HFF-Myc (cell line): ENCODE results near the gene ARPP19.

Experiments
- DNase-seq: peaks from one replicate; pipeline ENCODE4 v3.0.0-alpha.2; 2011; ENCODE audit warnings: low read depth; ENCODE audit errors: extremely low read depth
- H3K4me3 ChIP-seq: replicated peaks from 2 replicates; pipeline ENCODE4 v1.5.1; 2011; ENCODE audit warnings: low read depth, mild to moderate bottlenecking, control low read depth, low read length
- TF ChIP-seq, protein P1 (sequence below): IDR thresholded peaks from 2 replicates; pipeline ENCODE4 v1.5.1; 2012; ENCODE audit warnings: mild to moderate bottlenecking, low read depth, low read length, control low read depth; ENCODE audit errors: missing control alignments

Gene ARPP19

DNA sequence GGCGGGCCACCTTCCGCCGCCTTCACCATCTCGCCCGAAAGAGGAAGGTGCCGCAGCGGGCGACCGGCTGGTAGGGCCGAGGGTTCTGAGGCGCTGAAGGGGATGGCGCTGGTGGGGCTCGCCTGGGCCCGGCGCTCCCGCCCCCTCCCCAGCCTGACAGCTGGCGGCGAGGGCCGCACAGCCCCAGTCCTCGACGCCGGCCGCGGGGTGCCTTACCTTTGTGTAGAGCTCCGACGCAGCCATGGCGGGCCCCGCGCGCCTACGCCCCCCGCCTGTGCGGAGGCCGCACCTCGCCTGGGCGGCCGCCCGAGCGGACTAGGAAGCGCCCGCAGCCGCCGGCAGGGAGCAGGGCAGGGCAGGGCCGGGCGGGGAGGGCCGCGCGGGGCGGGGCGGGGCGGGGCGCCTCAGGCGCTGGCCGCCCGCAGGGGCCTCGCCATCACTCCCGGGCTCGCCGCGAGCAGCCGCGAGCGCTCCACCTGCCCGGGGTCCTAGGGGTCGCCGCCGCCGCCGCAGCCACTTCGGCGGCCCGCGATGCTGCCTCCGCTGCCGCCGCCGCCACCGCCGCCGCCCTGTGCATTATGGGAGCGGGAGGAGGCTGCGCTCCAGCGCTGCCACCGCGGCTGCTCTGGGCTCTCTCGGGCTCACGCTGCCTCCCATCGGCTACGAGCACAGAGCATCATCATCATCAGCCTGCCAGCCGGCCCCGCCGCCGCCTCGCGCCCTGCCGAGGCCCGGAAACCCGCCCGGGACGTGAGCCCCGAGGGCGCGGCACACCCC, 40.1 kb downstream of the ARPP19 start, which contains the start of gene MYO5A:
MYO5A (minus strand) TSS at position 317 of the 777 bp plus-strand sequence; CDS start at position 243, 74 bp downstream.
- TF ChIP-seq, protein P1, sequence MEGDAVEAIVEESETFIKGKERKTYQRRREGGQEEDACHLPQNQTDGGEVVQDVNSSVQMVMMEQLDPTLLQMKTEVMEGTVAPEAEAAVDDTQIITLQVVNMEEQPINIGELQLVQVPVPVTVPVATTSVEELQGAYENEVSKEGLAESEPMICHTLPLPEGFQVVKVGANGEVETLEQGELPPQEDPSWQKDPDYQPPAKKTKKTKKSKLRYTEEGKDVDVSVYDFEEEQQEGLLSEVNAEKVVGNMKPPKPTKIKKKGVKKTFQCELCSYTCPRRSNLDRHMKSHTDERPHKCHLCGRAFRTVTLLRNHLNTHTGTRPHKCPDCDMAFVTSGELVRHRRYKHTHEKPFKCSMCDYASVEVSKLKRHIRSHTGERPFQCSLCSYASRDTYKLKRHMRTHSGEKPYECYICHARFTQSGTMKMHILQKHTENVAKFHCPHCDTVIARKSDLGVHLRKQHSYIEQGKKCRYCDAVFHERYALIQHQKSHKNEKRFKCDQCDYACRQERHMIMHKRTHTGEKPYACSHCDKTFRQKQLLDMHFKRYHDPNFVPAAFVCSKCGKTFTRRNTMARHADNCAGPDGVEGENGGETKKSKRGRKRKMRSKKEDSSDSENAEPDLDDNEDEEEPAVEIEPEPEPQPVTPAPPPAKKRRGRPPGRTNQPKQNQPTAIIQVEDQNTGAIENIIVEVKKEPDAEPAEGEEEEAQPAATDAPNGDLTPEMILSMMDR, result no peak
- no peak for DNase-seq
- peak within 1 kb of the TSS; percentile 68 for H3K4me3 ChIP-seq

DNA sequence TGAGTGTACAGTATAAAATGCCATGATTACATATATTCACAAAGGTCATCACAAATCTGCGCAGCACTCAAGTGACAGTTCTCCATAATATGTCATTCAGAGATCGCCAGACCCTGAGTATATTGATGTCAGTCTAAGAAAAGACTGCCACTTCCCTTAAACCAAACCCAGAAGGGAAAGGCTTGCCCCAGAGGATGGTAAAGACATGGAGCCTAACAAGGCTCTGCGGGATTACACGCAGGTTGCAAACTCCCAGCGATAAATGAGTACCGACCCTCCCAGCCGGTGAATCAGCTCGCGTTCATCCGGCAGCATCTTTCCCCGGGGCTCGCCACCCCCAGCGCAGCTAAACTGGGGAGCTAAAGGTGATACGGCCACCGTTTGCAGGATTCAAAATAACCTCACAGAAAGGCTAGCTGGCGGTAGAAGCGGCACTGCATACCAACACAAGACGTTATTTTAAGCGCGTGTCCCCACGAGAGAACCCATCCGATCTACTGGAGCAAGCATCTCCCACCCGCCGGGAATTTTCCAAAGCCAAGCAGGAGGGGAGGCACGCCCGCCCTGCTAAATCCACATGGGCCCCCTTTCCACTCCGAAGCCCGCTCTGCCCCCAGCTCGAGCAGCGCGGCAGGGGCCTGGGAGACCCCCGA, 40.8 kb downstream of the ARPP19 start:
- peak overlapping the region; percentile 68 for H3K4me3 ChIP-seq
- TF ChIP-seq, protein P1, result no peak
- no peak for DNase-seq

GRCh38 chr15:52527196-52527910, 41.5 kb downstream of the ARPP19 start:
- DNase-seq, result no peak
- H3K4me3 ChIP-seq, result peak overlapping the region; percentile 68

DNA sequence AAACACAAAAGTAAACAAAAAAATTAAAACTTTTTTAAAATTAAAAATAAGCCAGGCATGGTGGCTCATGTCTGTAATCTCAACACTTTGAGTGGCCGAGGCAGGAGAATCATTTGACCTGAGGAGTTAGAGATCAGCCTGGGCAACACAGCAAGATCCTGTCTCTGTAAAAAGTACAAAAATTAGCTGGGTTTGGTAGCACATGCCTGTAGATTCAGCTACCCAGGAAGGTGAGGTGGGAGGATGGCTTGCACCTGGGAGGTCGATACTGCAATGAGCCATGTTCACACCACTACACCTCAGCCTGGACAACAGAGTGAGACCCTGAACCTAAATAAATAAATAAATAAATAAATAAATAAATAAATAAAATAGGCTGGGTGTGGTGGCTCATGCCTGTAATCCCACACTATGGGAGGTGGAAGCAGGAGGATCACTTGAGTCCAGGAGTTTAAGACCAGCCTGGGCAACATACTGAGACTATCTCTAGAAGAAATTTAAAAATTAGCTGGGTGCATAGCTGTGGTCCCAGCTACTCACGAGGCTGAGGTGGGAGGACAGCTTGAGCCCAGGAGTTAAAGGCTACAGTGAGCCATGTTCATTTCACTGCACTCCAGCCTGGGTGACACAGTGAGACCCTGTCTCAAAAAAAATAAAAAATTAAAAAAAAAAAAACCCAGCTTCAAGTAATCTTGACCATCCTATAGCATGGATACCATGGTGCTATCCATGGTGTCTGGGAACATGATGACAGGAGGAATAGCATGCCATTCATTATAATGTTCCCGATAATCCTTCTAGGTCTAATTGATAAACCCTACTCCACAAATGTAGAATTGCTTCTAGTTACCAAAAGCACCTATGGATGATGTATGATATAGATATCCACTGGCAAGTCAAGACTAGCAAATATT, 44.4 kb downstream of the ARPP19 start:
- TF ChIP-seq, protein P1, result no peak
- no peak for DNase-seq
- H3K4me3 ChIP-seq, result no peak overlapping the region

More at GRCh38 chr15:52527196-52527910, 41.5 kb downstream of the ARPP19 start:
- TF ChIP-seq, protein P1, result no peak

DNA sequence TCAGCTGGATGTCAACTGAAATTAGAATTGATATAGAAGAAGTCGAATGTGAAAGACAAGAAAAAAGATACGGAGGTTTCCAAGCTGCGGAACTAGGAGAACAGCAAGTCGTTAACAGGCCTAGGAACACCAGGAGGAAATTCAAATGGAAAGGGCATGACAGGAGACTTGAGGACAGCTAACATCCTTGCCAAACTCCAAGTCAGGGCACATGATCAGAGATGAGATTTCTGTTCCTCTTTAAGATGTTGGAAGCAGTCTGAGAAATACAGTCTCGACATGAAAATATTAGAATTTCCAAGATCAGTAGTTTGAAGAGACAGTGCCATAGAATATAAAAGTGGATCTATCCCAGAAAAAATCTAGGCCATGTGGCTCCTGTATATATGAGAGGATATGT, 45.2 kb downstream of the ARPP19 start:
- no peak for DNase-seq
- no peak overlapping the region for H3K4me3 ChIP-seq
- TF ChIP-seq, protein P1, result no peak

DNA sequence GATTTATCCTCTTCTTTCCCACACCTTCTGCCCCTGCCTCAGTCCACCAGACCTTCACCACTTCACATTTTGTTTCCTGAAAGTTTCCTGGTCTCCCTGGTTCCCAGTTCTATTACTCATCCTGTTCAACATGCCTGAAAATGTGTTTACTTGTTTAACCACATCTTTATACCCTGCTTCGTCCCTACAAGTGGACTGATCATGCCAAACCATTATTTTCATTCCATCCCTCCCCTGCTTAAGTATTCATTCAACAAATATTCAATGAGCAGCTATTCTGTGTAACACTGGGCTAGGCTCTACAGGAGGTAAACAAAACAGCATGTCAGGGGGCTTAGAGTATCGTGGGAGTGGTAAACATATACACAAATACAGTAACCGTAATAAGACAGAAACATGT, 45.6 kb downstream of the ARPP19 start:
- DNase-seq, result peak; percentile 37
- TF ChIP-seq, protein P1, result no peak
- H3K4me3 ChIP-seq, result no peak overlapping the region
